Smooth muscle cell (in vitro differentiated cells): ENCODE measurements around the gene FBLN7. TPM values are rescaled to one million over a fixed set of nuclear protein-coding genes. Genes with fewer than 3 reads are reported as not detected.

Experiments
- polyA plus RNA-seq: library from polyadenylated mRNA; unstranded; fragments of >200 nt; fragmentation: Nextera tagmentation; extraction: Ambion mirVana; gene quantifications from 2 replicates; pipeline ENCODE4 v1.2.1, GENCODE V29; 2016
- total RNA-seq: library from RNA; depleted of rRNA; stranded (reverse); fragments of >200 nt; gene quantifications from 2 replicates; pipeline ENCODE4 v1.2.3, GENCODE V29; 2014

Gene FBLN7
- total and polyA plus RNA-seq, 2 experiments from 2014 or later, result 1.1 to 2.7 TPM

Other genes with a start within 250 kb of the FBLN7 start
- gene MERTK, start 239.8 kb upstream of the FBLN7 start, total RNA-seq, result 9.4 and 13.0 TPM in 2 replicates
- gene MERTK, start 239.8 kb upstream of the FBLN7 start, polyA plus RNA-seq, result 4.6 and 5.1 TPM in 2 replicates
- 109 and 117 TPM in 2 replicates for gene TMEM87B, start 83.1 kb upstream of the FBLN7 start, total RNA-seq
- gene TMEM87B, start 83.1 kb upstream of the FBLN7 start, polyA plus RNA-seq, result 26.9 and 27.2 TPM in 2 replicates
- gene ZC3H8, start 116.7 kb downstream of the FBLN7 start, total RNA-seq, result 3.2 and 5.9 TPM in 2 replicates
- 9.1 and 12.7 TPM in 2 replicates for gene ZC3H8, start 116.7 kb downstream of the FBLN7 start, polyA plus RNA-seq
- 7.6 and 8.4 TPM in 2 replicates for gene ZC3H6, start 137.2 kb downstream of the FBLN7 start, total RNA-seq
- 1.9 and 2.8 TPM in 2 replicates for gene ZC3H6, start 137.2 kb downstream of the FBLN7 start, polyA plus RNA-seq